NAMALWA (cell line): ENCODE results near the gene AJAP1.
A peak's percentile ranks its signal among the peaks of the same experiment; 100 is the strongest.
"Not testable (repeated sequence)": the region's sequence is repeated elsewhere in the genome, so short reads cannot be mapped to it uniquely, and the experiment has no call there.

Source experiments
- DNase-seq: peaks from one replicate; pipeline ENCODE4 v3.0.0-alpha.2; 2015; ENCODE audit warnings: low spot score

The AJAP1 gene

GRCh38 chr1:4657960-4658541 is 3.6 kb downstream of the AJAP1 start:
- DNase-seq, result no peak

- no peak for DNase-seq
Measured at GRCh38 chr1:4658643-4659628, 4.5 kb downstream of the AJAP1 start.

- DNase-seq, result no peak
Measured at GRCh38 chr1:4660917-4661594, 6.6 kb downstream of the AJAP1 start.

GRCh38 chr1:4661595-4661917 is 7.1 kb downstream of the AJAP1 start:
- no peak for DNase-seq

GRCh38 chr1:4662168-4662567 is 7.8 kb downstream of the AJAP1 start:
- DNase-seq, result no peak

- no peak for DNase-seq
Measured at GRCh38 chr1:4662723-4663122, 8.3 kb downstream of the AJAP1 start.

- DNase-seq, result no peak
Measured at GRCh38 chr1:4664095-4664494, 9.7 kb downstream of the AJAP1 start.

- DNase-seq, result no peak
Measured at GRCh38 chr1:4664606-4665005, 10.2 kb downstream of the AJAP1 start.

GRCh38 chr1:4665456-4665855 is 11.0 kb downstream of the AJAP1 start:
- DNase-seq, result no peak

GRCh38 chr1:4666683-4667082 is 12.3 kb downstream of the AJAP1 start:
- DNase-seq, result not testable (repeated sequence)

- no peak for DNase-seq
Measured at GRCh38 chr1:4668743-4669700, 14.6 kb downstream of the AJAP1 start.

- no peak for DNase-seq
Measured at GRCh38 chr1:4670265-4670664, 15.9 kb downstream of the AJAP1 start.

- DNase-seq, result no peak
Measured at GRCh38 chr1:4671828-4672227, 17.4 kb downstream of the AJAP1 start.

GRCh38 chr1:4673494-4673893 is 19.1 kb downstream of the AJAP1 start:
- no peak for DNase-seq

GRCh38 chr1:4674117-4674516 is 19.7 kb downstream of the AJAP1 start:
- DNase-seq, result peak; percentile 16

- no peak for DNase-seq
Measured at GRCh38 chr1:4674676-4675075, 20.3 kb downstream of the AJAP1 start.

- no peak for DNase-seq
Measured at GRCh38 chr1:4675454-4676186, 21.2 kb downstream of the AJAP1 start.

- no peak for DNase-seq
Measured at GRCh38 chr1:4676253-4676652, 21.8 kb downstream of the AJAP1 start.

GRCh38 chr1:4677608-4678007 is 23.2 kb downstream of the AJAP1 start:
- no peak for DNase-seq

GRCh38 chr1:4678066-4678717 is 23.8 kb downstream of the AJAP1 start:
- no peak for DNase-seq

- DNase-seq, result no peak
Measured at GRCh38 chr1:4681026-4681425, 26.6 kb downstream of the AJAP1 start.
